ENCODE results near the gene CATSPER4. TPM values are rescaled to one million over a fixed set of nuclear protein-coding genes. Genes with fewer than 3 reads are reported as not detected.
A peak's percentile ranks its signal among the peaks of the same experiment; 100 is the strongest.
"Not testable (repeated sequence)": the region's sequence is repeated elsewhere in the genome, so short reads cannot be mapped to it uniquely, and the experiment has no call there.

Gene CATSPER4
- total RNA-seq, 1 experiment from 2014 or later, result not detected

- Histone ChIP-seq H4K8ac (replicated peaks; ENCODE audit: insufficient read length, low read depth, low read length) (no peak overlapping the region), H4K20me1 (ENCODE audit: control insufficient read depth, insufficient read depth, insufficient read length) (no peaks in the 10 kb centered on the region), H3K27ac (ENCODE audit: insufficient read length, low read depth, low read length) (no peak overlapping the region), H2AK5ac (ENCODE audit: insufficient read length, low read length) (no peak overlapping the region), H3K56ac (ENCODE audit: insufficient read length, low read depth, low read length) (no peak overlapping the region), H2BK15ac (ENCODE audit: low read depth, low read length) (no peak overlapping the region), H4K91ac (ENCODE audit: insufficient read length, low read depth, low read length) (no peak overlapping the region), H2BK5ac (ENCODE audit: insufficient read length, low read length) (no peak overlapping the region), H3K9ac (ENCODE audit: extremely low read depth, insufficient read length, low read length) (no peak overlapping the region), H4K5ac (ENCODE audit: insufficient read length, low read depth, low read length) (no peak overlapping the region), H3K23me2 (ENCODE audit: insufficient read length, low read depth, low read length, poor library complexity, severe bottlenecking) (peaks cover 9% of the 10 kb centered on the region), H3T11ph (ENCODE audit: low read length) (no peak overlapping the region), H3K23ac (ENCODE audit: insufficient read length, low read depth, low read length) (no peak overlapping the region), H3K27me3 (ENCODE audit: insufficient read depth, low read length) (no peaks in the 10 kb centered on the region), H3K4me1 (ENCODE audit: insufficient read depth, low read length) (no peaks in the 10 kb centered on the region), H3K79me2 (ENCODE audit: insufficient read depth, low read length) (no peaks in the 10 kb centered on the region), H2BK20ac (ENCODE audit: low read depth, low read length, poor library complexity, severe bottlenecking) (no peak overlapping the region), H2AFZ (ENCODE audit: low read length) (no peak overlapping the region), H2BK12ac (ENCODE audit: insufficient read length, low read depth, low read length) (no peak overlapping the region), H3K79me1 (ENCODE audit: insufficient read depth, low read depth, low read length, poor library complexity, severe bottlenecking) (no peaks in the 10 kb centered on the region), H3K14ac (ENCODE audit: insufficient read depth, low read length) (peak overlapping the region; percentile 78; the same call in 1 of the 2 replicates), H3K4ac (ENCODE audit: low read depth, low read length) (no peak overlapping the region), H3K9me3 (ENCODE audit: control insufficient read depth, low read depth, low read length) (no peaks in the 10 kb centered on the region), H2BK120ac (ENCODE audit: low read depth, low read length, poor library complexity, severe bottlenecking) (no peak overlapping the region), H3K4me2 (ENCODE audit: insufficient read depth, insufficient read length, low read length) (peak overlapping the region; percentile 48), H3K18ac (ENCODE audit: insufficient read length, low read depth, low read length) (no peak overlapping the region)
- peaks cover 43% of the 10 kb centered on the region for H3K27me3 Mint-ChIP-seq (ENCODE audit: low read depth)
- peaks cover 11 to 13% of the 10 kb centered on the region in 2 experiments for H3K4me1 Mint-ChIP-seq
- TF ChIP-seq, protein P1, sequence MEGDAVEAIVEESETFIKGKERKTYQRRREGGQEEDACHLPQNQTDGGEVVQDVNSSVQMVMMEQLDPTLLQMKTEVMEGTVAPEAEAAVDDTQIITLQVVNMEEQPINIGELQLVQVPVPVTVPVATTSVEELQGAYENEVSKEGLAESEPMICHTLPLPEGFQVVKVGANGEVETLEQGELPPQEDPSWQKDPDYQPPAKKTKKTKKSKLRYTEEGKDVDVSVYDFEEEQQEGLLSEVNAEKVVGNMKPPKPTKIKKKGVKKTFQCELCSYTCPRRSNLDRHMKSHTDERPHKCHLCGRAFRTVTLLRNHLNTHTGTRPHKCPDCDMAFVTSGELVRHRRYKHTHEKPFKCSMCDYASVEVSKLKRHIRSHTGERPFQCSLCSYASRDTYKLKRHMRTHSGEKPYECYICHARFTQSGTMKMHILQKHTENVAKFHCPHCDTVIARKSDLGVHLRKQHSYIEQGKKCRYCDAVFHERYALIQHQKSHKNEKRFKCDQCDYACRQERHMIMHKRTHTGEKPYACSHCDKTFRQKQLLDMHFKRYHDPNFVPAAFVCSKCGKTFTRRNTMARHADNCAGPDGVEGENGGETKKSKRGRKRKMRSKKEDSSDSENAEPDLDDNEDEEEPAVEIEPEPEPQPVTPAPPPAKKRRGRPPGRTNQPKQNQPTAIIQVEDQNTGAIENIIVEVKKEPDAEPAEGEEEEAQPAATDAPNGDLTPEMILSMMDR (conservative IDR thresholded peaks at IDR 0.05), result no peak
- no peaks in the 10 kb centered on the region for H3K36me3 Mint-ChIP-seq (ENCODE audit: insufficient read depth in 1 of 3, low read depth in 3 of 3)
- H3K9me3 Mint-ChIP-seq, result no peaks in the 10 kb centered on the region
- peak overlapping the region; percentile 63 to 83 for H3K4me3 Mint-ChIP-seq
- H3K27ac Mint-ChIP-seq, result no peak overlapping the region
- peak; percentile 99 for DNase-seq
- WGBS (ENCODE audit: extremely low coverage, insufficient read length, low lambda C conversion rate), result no CpG with 5 or more reads among the region's 50 CpGs
Observed at GRCh38 chr1:26225033-26225831, 34.8 kb downstream of the CATSPER4 start.

DNA sequence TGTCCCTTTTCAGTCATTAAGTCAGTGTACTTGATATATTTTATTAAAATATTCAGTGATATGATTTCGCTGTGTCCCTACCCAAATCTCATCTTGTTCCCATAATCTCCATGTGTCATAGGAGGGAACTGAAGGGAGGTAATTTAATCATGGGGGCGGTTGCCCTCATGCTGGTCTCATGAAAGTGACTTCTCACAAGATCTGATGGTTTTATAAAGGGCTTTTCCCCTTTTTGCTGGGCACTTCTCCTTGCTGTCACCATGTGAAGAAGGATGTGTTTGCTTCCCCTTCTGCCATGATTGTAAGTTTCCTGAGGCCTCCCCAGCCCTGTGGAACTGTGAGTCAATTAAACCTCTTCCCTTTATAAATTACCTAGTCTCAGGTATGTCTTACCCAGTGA is 40.3 kb downstream of the CATSPER4 start:
- not testable (repeated sequence) for H3K27ac Mint-ChIP-seq; H3K27ac ChIP-seq (ENCODE audit: insufficient read length, low read depth, low read length); H4K8ac ChIP-seq (replicated peaks; ENCODE audit: insufficient read length, low read depth, low read length); H2BK12ac ChIP-seq (ENCODE audit: insufficient read length, low read depth, low read length); H4K5ac ChIP-seq (ENCODE audit: insufficient read length, low read depth, low read length); H2BK120ac ChIP-seq (ENCODE audit: low read depth, low read length, poor library complexity, severe bottlenecking); H3K27me3 ChIP-seq (ENCODE audit: insufficient read depth, low read length); H3K4me1 ChIP-seq (ENCODE audit: insufficient read depth, low read length); H3K9me3 ChIP-seq (ENCODE audit: control insufficient read depth, low read depth, low read length); H3K4ac ChIP-seq (ENCODE audit: low read depth, low read length); H3T11ph ChIP-seq (ENCODE audit: low read length); H2BK5ac ChIP-seq (ENCODE audit: insufficient read length, low read length); DNase-seq; H2BK15ac ChIP-seq (ENCODE audit: low read depth, low read length); H3K18ac ChIP-seq (ENCODE audit: insufficient read length, low read depth, low read length); H3K79me1 ChIP-seq (ENCODE audit: insufficient read depth, low read depth, low read length, poor library complexity, severe bottlenecking); H3K9ac ChIP-seq (ENCODE audit: extremely low read depth, insufficient read length, low read length); H2AK5ac ChIP-seq (ENCODE audit: insufficient read length, low read length); H3K79me2 ChIP-seq (ENCODE audit: insufficient read depth, low read length); H2AFZ ChIP-seq (ENCODE audit: low read length); H3K9me3 Mint-ChIP-seq; H4K91ac ChIP-seq (ENCODE audit: insufficient read length, low read depth, low read length); H3K23ac ChIP-seq (ENCODE audit: insufficient read length, low read depth, low read length); H3K4me3 Mint-ChIP-seq; H3K56ac ChIP-seq (ENCODE audit: insufficient read length, low read depth, low read length); H3K4me2 ChIP-seq (ENCODE audit: insufficient read depth, insufficient read length, low read length); H4K20me1 ChIP-seq (ENCODE audit: control insufficient read depth, insufficient read depth, insufficient read length); H2BK20ac ChIP-seq (ENCODE audit: low read depth, low read length, poor library complexity, severe bottlenecking); H3K36me3 Mint-ChIP-seq (ENCODE audit: insufficient read depth in 1 of 3, low read depth in 3 of 3); H3K14ac ChIP-seq (ENCODE audit: insufficient read depth, low read length)
- WGBS (ENCODE audit: extremely low coverage, insufficient read length, low lambda C conversion rate), result no CpG with 5 or more reads among the region's 2 CpGs
- peaks cover 10 to 12% of the 10 kb centered on the region in 2 experiments for H3K4me1 Mint-ChIP-seq
- H3K27me3 Mint-ChIP-seq (ENCODE audit: low read depth), result peaks cover 21% of the 10 kb centered on the region
- peaks cover 11% of the 10 kb centered on the region for H3K23me2 ChIP-seq (ENCODE audit: insufficient read length, low read depth, low read length, poor library complexity, severe bottlenecking)
